HG02885 (cell line): ENCODE results near the gene PCNX1.

Source experiments
- ATAC-seq: cut with Tn5 transposase; IDR thresholded peaks from one replicate; pipeline ENCODE4 v1.9.1; 2021; ENCODE audit warnings: mild to moderate bottlenecking; ENCODE audit not compliant: unreplicated experiment, poor library complexity

Gene PCNX1

GRCh38 chr14:70947739-70948138 is 40.5 kb downstream of the PCNX1 start:
- ATAC-seq, result no peak

- no peak for ATAC-seq
Observed at GRCh38 chr14:70952485-70952884, 45.2 kb downstream of the PCNX1 start.

GRCh38 chr14:70954068-70954467 is 46.8 kb downstream of the PCNX1 start:
- ATAC-seq, result no peak

DNA sequence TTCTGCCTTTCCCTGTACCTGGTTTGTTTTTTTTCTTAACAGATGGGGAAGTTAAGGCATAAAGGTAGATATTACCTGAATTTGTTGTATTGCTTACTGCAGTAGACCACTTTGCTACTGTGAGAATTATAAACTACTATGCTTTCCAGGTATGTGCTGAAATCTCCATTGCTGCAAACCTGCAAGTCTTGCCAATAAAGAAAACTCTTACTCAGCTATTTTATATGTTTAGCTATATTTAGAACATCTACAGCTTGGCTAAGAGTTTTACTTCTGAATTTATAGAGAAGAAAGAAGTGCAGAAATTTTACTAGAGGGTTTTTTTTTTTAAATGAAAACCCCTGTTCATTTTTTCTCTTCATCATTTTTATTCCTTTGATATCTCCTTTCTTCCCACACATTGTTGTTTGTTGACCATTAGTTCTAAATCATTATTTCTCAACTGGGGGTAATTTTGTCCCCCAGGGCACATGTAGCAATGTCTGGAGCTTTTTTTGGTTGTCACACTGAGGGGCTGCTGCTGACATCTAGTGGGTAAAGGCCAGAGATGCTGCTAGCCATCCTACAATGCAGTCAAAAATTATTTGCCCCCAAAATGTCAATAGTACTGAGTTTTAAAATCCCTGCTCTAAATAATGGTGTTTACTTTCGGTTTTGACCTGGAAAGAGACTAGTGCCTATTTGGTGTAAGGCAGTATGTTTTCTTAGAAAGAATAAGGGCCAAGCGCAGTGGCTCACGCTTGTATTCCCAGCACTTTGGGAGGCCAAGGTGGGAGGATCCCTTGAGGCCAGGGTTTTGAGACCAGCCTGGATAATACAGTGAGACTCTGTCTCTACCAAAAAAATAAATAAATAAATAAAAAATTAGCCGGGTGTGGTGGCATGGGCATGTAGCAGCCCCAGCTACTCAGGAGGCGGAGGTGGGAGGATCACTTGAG is 48.6 kb downstream of the PCNX1 start:
- ATAC-seq, result no peak

DNA sequence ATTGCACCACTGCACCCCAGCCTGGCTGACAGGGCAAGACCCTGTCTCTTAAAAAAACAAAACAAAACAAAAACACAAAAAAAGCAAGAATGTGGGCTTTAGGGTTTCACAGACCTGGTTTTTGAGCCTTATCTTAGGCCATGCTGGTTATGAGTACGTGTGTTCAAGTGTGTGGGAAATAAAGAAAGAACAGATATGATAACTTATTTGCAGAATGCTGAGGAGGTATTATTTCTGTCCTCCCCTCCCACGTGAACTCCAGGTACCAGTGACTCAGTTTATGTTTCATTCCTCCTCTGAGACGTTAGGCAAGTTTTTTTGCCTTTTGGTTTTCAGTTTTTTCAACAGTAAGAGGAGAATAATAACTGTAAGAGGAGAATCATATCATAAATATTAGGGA is 49.3 kb downstream of the PCNX1 start:
- no peak for ATAC-seq

DNA sequence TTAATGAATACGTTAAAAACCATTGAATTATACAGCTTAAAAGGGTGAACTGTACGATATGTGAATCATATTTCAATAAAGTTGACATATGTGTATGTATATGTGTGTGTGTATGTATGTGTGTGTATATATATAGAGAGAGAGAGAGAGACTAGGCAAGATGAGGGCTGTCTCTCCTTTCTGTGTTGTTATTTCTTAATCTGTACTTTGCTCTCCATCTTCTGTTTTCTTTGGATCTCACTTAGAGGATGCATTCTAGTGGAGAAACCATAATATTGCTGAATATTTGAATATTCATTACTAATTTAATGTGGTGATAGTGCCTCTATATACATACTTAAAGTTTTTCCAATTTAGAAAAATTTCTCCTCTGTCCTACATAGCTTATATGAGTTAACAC is 50.5 kb downstream of the PCNX1 start:
- ATAC-seq, result no peak

GRCh38 chr14:70962935-70963334 is 55.7 kb downstream of the PCNX1 start:
- no peak for ATAC-seq

- no peak for ATAC-seq
Observed at GRCh38 chr14:70964492-70964891, 57.2 kb downstream of the PCNX1 start.

DNA sequence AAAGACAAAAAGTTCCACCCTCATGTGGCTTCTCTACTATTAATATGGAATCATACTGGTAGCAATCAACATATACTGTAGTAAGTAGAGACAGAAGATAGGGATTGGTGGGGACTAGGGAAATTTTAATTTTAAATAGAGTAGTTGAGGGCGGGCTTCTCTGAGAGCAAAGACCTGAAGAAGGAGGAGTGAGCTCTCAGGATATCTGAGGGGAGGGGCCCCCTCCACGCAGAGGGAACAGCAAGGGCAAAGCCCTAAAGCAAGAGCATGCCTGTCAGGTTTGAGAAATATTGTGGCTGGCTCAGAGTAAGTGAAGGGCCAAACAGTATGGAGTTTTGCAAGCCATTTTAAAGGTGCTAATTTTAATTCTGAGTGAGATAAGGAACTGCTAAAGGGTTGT is 64.3 kb downstream of the PCNX1 start:
- ATAC-seq, result no peak

DNA sequence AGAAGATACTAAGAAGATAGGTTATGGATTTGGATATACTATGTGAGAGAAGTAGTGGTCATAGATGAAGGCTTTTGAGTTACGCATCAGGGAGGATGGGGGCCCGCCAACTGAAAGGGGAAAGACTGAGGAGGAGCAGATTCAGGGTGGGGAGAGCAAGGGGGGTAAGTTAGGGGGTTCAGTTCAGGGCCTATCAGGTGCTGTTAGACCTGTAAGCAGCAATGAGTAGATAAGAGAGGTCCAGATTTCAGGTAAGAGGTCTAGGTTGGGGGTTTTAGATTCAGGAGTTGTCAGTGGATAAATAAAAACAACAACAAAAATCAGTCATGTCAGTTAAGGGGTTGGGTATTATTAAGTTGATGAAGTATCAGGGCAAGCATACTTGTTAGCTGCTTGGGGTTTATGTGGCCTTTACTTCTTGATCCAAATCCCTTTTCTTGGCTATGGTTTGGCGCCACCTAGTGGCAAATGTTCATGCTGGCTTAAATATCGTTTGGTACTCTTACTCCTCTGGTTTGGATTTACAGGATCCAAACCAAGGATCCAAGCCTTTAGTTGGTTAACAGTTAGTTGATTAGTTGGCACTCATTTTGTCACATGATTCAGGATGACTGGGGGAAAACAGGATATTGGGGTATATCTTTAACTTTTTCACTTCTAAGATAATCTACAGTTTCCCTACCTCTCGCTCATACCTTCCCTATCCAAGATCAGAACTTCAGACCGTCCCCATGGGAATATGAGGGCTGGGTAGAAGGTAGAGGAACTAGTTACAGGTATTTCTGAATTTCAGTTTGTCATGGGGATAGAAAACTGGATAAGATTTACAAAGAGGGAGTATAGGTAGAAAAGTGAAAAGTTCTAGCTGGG is 65.1 kb downstream of the PCNX1 start:
- no peak for ATAC-seq

DNA sequence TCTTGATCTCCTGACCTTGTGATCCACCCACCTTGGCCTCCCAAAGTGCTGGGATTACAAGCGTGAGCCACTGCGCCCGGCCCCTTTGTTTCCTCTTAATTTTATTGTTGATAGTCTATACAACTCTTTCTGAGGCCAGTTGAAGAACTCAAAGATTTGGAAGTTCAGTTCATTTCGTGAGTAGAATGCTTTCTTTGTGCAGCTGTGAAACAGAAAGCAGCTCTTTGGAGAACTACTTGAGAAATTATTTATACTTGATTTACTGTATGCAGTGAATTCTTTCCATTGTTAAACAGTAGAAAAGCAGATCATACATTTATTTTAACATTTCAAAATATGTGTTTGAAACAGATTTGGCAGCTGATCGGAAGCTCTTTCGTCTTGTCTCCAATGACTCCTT is 69.3 kb downstream of the PCNX1 start:
- ATAC-seq, result no peak

DNA sequence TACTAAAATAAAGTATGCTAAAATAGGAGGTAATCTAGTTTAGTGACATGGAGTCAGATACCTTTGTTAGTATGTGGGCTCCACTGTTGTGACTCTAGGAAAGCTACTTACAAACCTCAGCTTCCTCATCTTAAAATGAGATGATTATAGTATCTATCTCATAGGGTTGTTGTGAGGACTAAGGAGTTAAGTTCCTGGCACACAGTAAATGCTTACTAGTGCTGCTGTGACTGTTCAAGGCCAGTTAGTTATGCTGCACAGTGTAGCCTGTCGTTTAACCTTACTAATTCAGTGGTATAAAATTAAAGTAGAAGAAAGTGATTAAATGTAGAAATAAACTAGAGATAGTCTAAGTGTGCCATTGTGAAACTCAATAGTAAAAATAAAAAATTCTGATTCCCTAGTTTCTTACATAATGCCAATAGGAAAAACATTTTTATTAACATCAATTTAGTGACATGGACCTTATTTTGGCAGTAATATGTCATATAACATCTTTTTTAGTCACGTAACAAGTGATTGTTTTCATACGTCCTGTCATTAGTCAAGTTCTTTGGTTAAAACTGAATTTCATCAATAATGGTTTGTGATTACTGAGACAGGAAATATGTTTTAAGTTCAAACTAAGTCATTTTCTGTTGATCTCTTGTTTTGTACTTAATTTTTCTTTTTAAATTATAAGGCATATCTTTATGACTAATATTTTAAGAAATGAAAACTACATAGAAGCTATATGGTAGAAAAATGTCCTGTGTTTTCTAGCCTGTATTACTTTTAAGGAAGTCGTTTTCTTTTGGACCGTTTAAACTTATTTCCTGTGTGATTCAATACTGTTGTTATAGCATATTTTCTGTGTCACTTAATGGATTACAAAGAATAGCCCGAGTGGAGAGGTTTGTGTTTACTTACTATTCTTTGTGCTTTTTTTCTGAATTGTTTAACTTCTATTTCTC is 74.0 kb downstream of the PCNX1 start:
- no peak for ATAC-seq

GRCh38 chr14:70982200-70982599 is 74.9 kb downstream of the PCNX1 start:
- no peak for ATAC-seq

- no peak for ATAC-seq
Observed at GRCh38 chr14:70987041-70987440, 79.8 kb downstream of the PCNX1 start.

GRCh38 chr14:70988452-70988851 is 81.2 kb downstream of the PCNX1 start:
- no peak for ATAC-seq

DNA sequence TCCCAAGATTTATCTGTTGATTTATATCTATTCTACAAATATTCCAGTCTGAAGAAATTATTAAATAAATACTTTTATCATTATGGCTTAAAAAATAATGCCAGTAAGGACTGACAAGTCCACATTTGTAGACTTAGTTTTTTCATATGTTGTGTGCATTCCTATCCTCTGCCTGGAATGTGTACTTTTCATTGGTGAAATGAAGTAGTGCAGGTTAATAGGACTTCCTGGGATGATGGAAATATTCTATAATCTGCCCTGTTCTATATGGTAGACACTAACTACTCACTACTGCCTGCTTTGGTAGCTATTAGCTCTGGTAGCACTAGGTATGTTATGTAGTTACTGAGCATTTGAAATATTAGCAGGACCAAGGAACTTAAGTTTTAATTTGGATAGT is 86.7 kb downstream of the PCNX1 start:
- no peak for ATAC-seq

DNA sequence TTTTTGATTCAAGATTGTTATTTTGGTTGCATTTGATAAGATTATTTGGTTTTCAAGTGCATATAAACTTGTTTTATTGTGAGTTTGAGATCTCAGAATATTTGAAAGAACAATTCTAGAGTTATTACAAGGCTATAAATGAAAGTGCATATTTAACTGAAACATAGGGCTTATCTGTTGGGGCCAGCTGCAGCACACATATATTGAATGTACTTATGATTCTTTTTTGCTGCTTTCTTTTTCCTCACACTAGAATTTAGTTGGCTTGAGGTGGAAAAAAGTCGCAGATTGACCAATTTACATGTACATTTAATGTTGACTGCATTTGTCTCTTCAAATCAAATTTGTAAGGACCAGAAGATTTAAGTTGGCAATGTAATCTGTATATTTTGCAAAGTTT is 88.0 kb downstream of the PCNX1 start:
- no peak for ATAC-seq

DNA sequence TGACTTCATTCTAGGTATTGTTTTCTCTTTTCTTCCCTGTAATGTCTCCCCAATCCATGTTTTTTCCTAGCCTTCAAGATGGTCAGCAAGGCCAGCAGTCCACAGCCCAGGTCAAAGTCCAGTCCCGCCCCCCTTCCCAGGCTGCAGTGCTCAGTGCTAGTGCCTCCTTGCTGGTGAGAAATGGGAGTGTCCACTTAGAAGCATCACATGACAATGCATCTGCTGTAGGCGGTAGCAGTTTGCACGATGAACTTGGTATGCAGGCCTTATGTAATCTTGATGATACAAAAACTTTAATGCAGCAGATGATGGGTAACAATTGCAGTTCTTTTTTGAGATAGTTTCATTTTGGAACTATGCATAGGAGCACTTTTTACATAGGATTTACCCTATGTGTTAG is 88.4 kb downstream of the PCNX1 start:
- no peak for ATAC-seq

DNA sequence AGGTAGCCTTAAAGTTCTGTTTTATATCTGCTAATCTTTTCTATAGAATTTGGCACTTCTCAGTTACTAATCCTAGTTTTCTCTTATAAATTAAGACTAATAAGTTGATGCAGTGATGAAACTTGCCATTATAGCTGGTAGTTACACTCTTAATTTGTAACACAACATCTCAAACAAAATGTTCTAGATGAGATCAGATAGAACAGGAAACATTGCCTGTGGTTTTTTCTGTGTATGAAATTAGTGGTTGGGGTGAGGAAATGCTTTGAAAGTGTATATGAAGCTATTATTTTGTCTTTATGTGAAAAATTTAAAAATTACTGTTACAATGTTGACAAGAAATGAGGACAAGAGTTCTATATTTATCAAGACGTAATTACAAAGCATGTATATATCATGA is 91.9 kb downstream of the PCNX1 start:
- no peak for ATAC-seq

DNA sequence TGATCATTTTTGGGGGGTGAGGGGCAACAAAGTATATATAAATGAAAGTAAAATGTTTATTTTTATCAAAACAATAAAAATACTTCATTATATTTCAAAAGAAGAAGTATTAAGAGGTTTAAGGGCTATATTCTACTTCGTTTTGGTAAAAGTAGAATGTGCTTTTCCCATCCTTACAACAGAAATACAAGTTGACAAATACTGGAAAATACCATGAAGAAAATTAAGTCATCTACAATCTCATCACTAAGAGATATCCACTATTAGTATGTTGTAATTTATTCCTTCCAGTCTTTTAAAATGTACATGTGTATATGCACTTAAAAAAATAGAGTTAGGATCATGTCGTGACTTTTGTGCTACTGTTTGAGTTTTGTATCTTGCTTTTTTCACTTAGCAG is 92.8 kb downstream of the PCNX1 start:
- ATAC-seq, result no peak
